ENCODE data around the gene PPP4C. TPM values are rescaled to one million over a fixed set of nuclear protein-coding genes. Genes with fewer than 3 reads are reported as not detected.
A peak's percentile ranks its signal among the peaks of the same experiment; 100 is the strongest.

PPP4C gene
- total RNA-seq, 6 experiments from 2014 or later, result 111 to 135 (median 123) TPM

DNA sequence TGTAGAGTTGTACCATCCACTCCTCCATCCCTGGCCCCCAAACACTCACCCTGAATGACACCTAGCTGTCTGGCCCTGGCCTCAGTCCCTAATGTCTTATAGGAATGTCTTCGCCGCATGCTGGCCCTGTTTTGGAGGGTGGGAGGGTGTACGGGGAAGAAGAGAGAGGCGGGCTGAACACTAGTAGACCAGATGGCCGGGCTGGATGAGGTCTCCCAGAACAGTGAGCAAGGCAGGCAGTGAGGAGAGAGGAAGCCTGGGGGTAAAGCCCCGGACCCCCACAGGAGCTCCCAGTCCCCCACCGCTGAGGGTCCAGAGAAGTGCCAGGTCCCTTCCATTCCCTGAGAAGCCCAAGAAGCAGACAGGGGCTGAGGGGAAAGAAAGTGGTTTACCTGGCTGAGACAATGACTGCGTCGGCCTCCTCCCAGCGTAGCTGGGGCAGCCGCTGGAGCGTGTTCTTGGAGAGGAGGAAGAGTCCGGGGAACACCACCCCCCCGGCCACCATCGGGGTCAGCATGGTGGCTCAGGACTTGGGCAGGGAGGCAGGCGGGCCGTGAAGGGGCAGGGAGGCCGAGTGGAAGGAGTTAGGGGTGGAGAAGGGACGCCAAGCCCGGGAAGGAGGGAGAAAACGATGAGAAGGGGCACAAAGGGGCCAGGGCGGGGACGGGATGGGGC lies 45.6 kb upstream of the PPP4C start:
- H3K4me1 Mint-ChIP-seq (ENCODE audit: low read depth), result peaks cover 6% of the 10 kb centered on the region; the same call in 1 of the 2 replicates
- TF ChIP-seq, protein P1, sequence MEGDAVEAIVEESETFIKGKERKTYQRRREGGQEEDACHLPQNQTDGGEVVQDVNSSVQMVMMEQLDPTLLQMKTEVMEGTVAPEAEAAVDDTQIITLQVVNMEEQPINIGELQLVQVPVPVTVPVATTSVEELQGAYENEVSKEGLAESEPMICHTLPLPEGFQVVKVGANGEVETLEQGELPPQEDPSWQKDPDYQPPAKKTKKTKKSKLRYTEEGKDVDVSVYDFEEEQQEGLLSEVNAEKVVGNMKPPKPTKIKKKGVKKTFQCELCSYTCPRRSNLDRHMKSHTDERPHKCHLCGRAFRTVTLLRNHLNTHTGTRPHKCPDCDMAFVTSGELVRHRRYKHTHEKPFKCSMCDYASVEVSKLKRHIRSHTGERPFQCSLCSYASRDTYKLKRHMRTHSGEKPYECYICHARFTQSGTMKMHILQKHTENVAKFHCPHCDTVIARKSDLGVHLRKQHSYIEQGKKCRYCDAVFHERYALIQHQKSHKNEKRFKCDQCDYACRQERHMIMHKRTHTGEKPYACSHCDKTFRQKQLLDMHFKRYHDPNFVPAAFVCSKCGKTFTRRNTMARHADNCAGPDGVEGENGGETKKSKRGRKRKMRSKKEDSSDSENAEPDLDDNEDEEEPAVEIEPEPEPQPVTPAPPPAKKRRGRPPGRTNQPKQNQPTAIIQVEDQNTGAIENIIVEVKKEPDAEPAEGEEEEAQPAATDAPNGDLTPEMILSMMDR (IDR thresholded peaks at IDR 0.05), result no peak
- no peaks in the 10 kb centered on the region for H3K36me3 Mint-ChIP-seq (ENCODE audit: low read depth)
- H3K27ac Mint-ChIP-seq, result no peak overlapping the region
- no peak for DNase-seq
- H3K27me3 Mint-ChIP-seq (ENCODE audit: insufficient read depth), result peaks cover 47% of the 10 kb centered on the region
- H3K9me3 Mint-ChIP-seq, result no peaks in the 10 kb centered on the region
- no peak overlapping the region for H3K4me3 Mint-ChIP-seq

DNA sequence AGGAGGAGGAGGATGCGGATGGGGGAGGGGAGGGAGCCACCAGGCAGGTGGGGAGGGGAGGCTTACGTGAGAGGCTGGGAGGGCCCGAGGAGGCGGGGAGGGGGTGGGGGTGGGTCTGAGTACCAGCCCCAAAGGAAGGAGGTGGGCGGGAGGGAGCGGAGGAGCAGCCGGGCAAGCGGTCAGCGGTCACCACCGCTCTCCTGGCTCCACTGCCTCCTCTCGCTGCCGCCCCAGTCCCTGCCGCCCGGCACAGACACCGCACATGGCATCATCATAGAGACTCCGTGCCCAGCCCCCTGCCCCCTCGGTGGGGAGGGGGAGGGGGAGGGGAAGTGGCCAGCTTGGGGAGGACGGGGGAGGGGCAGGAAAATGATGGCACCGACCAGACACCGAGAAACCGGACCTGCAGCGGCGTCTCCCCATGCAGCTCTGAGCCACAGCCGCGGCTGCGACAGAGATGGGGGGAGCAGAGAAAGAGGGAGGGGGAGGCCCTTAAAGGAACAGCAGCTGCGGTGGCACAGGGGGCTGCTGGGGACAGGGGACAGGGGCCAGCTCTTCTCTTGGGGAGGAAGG lies 44.9 kb upstream of the PPP4C start, which contains the start of gene TLCD3B:
TSS of gene TLCD3B (minus strand) at position 431 of the 573 bp plus-strand sequence. CDS start 744 bp downstream, outside the sequence.
- DNase-seq, result no peak
- no peaks in the 10 kb centered on the region for H3K9me3 Mint-ChIP-seq
- H3K4me1 Mint-ChIP-seq (ENCODE audit: low read depth), result peaks cover 6% of the 10 kb centered on the region; the same call in 1 of the 2 replicates
- peak within 1 kb of the TSS; percentile 30; the same call in 1 of the 2 replicates for H3K4me3 Mint-ChIP-seq
- TF ChIP-seq, protein P1 (IDR thresholded peaks at IDR 0.05), result no peak
- H3K36me3 Mint-ChIP-seq (ENCODE audit: low read depth), result no peaks in the 10 kb centered on the region
- H3K27me3 Mint-ChIP-seq (ENCODE audit: insufficient read depth), result peaks cover 54% of the 10 kb centered on the region
- no peak within 1 kb of the TSS for H3K27ac Mint-ChIP-seq

DNA sequence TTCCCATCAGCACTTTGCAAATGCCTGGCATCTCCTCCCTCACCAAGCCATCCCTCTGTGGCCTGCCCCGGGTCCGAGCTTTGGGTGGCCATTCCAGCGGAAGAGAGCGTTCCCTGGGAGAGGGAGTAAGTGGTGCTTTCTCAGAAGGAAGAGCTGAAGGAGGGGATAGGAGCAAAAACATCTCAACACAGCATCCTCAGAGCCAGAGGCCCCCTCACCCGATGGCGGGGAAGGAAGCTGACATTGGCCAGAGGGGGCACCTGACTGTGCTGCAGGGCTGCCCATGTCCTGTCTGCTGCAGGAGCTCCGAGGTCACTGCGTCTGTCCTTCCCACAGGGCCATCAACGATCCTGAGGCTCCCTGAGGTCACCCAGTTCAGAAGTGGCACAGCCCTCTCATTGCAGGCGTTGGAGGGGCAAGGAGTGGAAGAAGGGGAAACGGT lies 44.3 kb upstream of the PPP4C start:
- Mint-ChIP-seq H3K4me1 (ENCODE audit: low read depth) (peaks cover 6% of the 10 kb centered on the region; the same call in 1 of the 2 replicates), H3K36me3 (ENCODE audit: low read depth) (no peaks in the 10 kb centered on the region), H3K27me3 (ENCODE audit: insufficient read depth) (peaks cover 52% of the 10 kb centered on the region), H3K4me3 (no peak overlapping the region), H3K27ac (no peak overlapping the region), H3K9me3 (no peaks in the 10 kb centered on the region)
- TF ChIP-seq, protein P1 (IDR thresholded peaks at IDR 0.05), result no peak
- no peak for DNase-seq

DNA sequence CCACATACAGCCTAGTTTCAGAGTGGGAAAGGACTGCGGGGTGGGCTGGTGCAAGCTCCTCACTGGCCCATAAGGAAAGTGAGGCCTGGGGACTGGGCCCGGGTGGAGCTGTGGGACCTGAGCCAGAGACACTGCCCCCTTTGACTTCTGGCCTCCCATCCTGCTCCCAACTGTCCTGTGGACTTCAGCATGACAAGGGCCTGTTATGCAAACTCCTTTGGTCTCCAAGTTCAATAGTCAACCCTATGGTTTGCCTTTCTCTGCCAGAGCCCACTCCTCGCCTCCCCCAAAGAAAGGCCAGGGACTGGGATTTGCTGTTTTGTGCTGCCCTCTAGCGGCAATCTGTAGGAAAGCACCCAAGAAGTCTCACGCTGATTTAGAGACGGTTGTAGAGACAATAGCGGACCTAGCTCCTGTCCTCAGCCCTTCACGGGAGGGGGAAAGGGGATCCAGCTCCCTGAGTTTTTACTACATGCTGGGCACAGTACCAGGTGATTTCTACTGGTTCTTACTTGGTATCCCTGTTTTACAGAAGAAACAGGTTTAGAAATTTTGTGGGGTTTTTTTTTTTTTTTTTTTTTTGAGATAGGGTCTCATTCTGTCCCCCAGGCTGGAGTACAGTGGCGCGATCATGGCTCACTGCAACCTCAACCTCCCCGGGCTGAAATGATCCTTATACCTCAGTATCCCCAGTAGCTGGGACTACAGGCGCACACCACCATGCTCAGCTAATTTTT lies 43.5 kb upstream of the PPP4C start:
- TF ChIP-seq, protein P1 (IDR thresholded peaks at IDR 0.05), result peak; percentile 94
- peak; percentile 45 for DNase-seq
- H3K9me3 Mint-ChIP-seq, result no peaks in the 10 kb centered on the region
- H3K27ac Mint-ChIP-seq, result no peak overlapping the region
- peak overlapping the region; percentile 30; the same call in 1 of the 2 replicates for H3K4me3 Mint-ChIP-seq
- no peaks in the 10 kb centered on the region for H3K36me3 Mint-ChIP-seq (ENCODE audit: low read depth)
- H3K27me3 Mint-ChIP-seq (ENCODE audit: insufficient read depth), result peaks cover 52% of the 10 kb centered on the region
- peaks cover 6% of the 10 kb centered on the region; the same call in 1 of the 2 replicates for H3K4me1 Mint-ChIP-seq (ENCODE audit: low read depth)

DNA sequence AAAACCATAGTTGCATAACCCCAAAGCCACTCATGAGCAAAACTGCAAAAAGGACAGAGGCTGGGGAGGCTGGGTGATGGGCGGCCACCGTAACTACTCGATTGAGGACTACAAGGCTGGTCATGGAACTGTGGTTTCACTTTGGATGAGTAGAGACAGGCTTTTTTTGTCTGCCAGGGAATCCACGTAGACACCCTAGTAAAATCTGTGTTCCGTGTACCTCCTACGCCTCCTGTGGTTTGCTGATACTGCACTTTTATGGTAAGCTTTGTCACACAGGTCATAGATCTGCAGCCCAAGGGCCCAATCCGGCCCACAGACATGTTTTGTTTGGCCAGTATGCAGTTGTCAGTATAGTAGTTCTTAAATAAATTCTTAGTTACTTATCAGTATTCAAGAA lies 42.5 kb upstream of the PPP4C start:
- no peak for DNase-seq
- Mint-ChIP-seq H3K4me3 (no peak overlapping the region), H3K9me3 (no peaks in the 10 kb centered on the region), H3K4me1 (ENCODE audit: low read depth) (peaks cover 6% of the 10 kb centered on the region; the same call in 1 of the 2 replicates), H3K27me3 (ENCODE audit: insufficient read depth) (peaks cover 47% of the 10 kb centered on the region), H3K36me3 (ENCODE audit: low read depth) (no peaks in the 10 kb centered on the region), H3K27ac (no peak overlapping the region)
- TF ChIP-seq, protein P1 (IDR thresholded peaks at IDR 0.05), result no peak
